ENCODE results near the gene POTEE. TPM values are rescaled to one million over a fixed set of nuclear protein-coding genes. Genes with fewer than 3 reads are reported as not detected.
"Not testable (repeated sequence)": the region's sequence is repeated elsewhere in the genome, so short reads cannot be mapped to it uniquely, and the experiment has no call there.

The POTEE gene
- total RNA-seq = not detected
- long read RNA-seq = 0 reads

DNA sequence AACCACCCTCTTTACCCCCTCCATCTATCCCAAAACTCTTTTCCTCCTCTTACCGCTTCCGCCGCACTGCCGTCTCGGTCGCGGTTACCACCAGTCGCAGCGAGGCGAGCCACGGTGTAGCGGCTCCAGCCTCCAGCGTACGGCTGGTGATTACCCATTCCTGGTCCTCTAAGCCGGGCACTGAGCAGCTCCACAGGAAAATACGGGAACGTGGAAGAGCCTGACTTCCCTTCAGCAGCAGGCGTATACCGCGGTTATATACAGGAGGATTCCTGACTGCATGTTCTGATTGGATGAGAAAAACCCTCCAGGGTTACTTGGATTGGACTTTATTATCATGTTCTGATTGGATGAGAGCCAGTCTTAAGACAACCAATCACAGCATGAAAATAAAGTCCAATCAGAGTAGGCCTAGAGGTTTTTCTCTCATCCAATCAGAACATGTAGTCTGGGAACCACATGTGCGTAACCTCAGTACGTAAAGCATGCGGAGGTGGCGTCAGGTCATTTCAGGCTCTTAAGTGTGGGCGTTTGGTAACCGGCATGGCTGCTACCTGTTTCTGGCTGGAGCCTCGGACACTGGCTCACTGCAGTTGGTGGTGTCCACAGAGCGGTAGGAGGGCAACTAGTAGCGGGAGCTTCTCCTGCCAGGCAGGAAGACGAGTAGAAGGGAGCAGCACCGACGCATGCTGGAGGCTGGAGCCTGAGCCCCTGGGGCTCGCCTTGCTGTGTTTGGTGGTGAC is at the start of gene POTEE:
TSS of gene POTEE (plus strand) at position 507 of the 743 bp plus-strand sequence. CDS start 8,867 bp downstream, outside the sequence.
- intact Hi-C loops (cut with DNase I); DNase-seq (ENCODE audit: low spot score): not testable (repeated sequence)

DNA sequence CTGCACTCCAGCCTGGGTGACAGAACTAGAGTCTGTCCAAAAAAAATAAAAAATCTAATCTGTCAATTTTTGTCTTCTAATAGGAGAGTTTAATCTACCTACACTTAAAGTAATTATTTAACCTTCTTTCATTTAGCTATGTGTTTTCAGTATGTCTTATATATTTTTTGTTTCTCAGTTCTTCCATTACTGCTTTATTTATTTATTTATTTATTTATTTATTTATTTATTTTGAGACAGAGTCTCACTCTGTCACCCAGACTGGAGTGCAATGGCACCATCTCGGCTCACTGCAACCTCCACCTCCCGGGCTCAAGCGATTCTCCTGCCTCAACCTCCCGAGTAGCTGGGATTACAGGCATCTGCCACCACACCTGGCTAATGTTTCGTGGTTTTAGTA is 43.8 kb upstream of the POTEE start:
- intact Hi-C loops (cut with DNase I); DNase-seq (ENCODE audit: low spot score): not testable (repeated sequence)

GRCh38 chr2:131168538-131168937 is 40.8 kb upstream of the POTEE start:
- no peak for DNase-seq (ENCODE audit: low spot score)
- intact Hi-C loops (cut with DNase I) = no loop called here

DNA sequence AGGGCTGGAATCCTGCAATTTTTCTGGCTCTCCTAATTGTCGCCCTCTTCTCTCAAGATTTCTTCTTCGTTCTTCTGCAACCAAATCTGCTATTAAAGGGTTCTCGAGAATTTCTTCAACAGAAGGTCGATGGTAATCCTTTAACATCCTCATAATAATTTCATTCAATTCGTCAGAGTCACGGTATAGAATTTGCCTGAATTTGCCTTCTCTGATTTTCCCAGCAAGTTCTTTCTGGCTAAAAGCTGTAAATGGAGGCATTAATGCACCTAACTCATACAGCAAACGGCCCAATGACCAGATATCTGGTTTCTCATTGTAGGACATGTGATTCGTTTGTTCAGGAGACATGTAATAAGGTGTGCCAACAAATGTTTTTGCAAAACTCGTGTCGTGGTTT is 31.3 kb upstream of the POTEE start:
- DNase-seq (ENCODE audit: low spot score); intact Hi-C loops (cut with DNase I): not testable (repeated sequence)

DNA sequence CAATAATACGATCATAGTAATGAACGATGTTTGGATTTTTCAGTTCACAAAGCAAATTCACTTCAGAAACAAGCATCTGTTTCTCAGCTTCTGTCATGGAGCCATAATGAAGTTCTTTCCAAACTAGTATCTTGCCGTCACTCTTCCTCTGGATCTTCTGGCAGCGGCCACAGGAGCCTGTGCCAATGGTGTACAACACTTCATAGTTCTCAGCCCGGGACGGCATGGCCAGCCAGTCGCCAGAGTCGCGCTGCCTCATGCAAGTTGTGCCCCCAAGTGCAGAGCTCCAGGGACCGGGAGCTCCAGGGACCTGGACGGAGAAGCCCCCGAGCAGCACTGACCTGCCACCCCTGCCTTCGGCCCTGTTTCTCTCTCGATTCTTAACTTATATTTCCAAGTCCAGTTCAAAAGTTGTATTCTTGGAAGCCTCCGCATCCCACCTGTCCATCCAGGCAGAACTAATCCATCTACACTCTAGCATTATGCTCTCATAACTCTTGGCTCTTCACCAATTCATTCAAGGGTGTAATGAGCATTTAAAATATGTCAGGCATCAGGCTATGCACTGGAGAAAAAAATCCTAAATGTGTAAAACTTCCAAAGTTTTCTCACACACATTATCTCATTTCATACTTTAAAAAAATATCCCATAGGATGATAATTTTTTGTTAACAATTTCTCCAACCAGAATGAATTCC is 30.5 kb upstream of the POTEE start:
- intact Hi-C loops (cut with DNase I); DNase-seq (ENCODE audit: low spot score): not testable (repeated sequence)

GRCh38 chr2:131181451-131181850 is 27.9 kb upstream of the POTEE start:
- DNase-seq (ENCODE audit: low spot score); intact Hi-C loops (cut with DNase I): not testable (repeated sequence)

- DNase-seq (ENCODE audit: low spot score); intact Hi-C loops (cut with DNase I): not testable (repeated sequence)
Measured at GRCh38 chr2:131193421-131193820, 15.9 kb upstream of the POTEE start.

DNA sequence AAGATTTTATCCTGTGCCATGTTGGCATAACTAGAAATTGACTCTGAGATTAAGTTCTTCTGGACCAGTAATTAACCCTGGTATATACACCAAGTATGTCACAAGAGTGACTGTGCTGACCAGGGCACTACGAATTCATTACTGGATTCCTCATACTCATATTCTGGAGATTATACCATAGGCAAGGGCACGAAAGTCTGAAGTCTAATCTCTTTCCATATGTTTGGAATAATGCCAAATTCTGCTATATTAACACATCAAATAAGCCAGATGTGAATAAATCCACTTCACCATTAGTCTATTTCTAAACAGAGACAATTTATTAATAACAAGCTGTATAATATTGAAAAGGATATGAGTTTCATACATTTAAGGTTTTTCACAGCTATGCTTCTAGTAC is 13.2 kb upstream of the POTEE start:
- intact Hi-C loops (cut with DNase I) = not testable (repeated sequence)

DNA sequence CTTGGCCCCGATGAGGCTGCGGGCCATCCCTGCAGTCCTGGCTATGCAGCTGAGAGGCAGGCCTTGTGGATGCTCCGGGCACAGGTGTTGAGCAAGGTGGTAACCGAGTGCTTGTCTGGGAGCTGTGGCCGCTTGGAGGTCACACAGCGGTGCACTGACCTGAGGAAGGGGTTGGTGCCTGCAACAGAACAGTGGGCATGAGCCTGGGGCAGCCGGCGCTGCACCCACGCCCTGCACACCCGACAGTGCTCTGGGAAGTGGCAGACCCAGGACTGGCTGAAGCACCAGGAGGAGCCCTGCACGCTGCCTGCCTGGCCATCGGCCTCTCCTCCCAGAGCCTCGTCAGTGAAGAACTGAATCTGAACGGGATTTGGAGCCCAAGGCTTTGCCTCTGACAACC is 8.2 kb upstream of the POTEE start:
- intact Hi-C loops (cut with DNase I) = no loop called here
- no peak for DNase-seq (ENCODE audit: low spot score)

More for the DNA sequence above, 13.2 kb upstream of the POTEE start:
- not testable (repeated sequence) for DNase-seq (ENCODE audit: low spot score)

DNA sequence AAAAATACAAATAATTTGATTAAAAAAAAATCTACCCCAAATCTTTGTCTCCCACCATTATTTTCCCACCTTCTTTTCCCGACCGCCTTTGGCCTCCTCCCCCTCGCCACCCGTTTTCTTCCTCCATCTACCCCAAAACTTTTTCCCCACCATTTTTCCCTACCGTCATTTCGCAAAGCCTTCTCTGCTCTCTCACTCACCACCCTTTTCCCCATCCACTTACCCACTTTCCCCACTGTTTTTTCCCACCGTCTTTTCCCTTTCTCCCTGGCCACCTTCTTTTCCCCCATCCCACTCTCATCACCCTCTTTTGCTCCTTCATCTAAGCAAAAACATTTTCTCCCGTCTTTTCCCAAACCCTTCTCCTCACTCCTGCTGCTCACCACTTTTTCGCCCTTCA is 1.5 kb upstream of the POTEE start:
- intact Hi-C loops (cut with DNase I); DNase-seq (ENCODE audit: low spot score): not testable (repeated sequence)

DNA sequence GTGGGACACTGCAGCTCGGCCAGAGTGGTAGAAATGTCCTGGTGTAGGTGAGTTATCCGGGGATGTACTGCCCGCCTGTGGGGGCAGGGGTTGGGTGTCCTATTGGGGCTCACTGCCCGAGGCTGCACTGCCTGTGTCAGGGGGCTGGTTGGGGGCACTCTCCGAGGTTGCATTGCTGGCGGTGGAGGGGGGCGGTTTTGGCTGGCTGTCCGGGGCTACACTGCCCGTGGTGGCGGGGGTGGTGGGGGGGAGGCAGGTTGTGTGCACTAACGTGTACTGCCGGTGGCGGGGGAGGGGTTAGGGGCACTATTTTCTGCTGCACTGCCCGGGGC is 403 bp downstream of the POTEE start:
- DNase-seq (ENCODE audit: low spot score); intact Hi-C loops (cut with DNase I): not testable (repeated sequence)

- intact Hi-C loops (cut with DNase I) = not testable (repeated sequence)
Measured at GRCh38 chr2:131210434-131211211, 1.3 kb downstream of the POTEE start.

GRCh38 chr2:131217238-131217986 is 8.1 kb downstream of the POTEE start:
- intact Hi-C loops (cut with DNase I); DNase-seq (ENCODE audit: low spot score): not testable (repeated sequence)

More at GRCh38 chr2:131210434-131211211, 1.3 kb downstream of the POTEE start:
- DNase-seq (ENCODE audit: low spot score) = not testable (repeated sequence)

DNA sequence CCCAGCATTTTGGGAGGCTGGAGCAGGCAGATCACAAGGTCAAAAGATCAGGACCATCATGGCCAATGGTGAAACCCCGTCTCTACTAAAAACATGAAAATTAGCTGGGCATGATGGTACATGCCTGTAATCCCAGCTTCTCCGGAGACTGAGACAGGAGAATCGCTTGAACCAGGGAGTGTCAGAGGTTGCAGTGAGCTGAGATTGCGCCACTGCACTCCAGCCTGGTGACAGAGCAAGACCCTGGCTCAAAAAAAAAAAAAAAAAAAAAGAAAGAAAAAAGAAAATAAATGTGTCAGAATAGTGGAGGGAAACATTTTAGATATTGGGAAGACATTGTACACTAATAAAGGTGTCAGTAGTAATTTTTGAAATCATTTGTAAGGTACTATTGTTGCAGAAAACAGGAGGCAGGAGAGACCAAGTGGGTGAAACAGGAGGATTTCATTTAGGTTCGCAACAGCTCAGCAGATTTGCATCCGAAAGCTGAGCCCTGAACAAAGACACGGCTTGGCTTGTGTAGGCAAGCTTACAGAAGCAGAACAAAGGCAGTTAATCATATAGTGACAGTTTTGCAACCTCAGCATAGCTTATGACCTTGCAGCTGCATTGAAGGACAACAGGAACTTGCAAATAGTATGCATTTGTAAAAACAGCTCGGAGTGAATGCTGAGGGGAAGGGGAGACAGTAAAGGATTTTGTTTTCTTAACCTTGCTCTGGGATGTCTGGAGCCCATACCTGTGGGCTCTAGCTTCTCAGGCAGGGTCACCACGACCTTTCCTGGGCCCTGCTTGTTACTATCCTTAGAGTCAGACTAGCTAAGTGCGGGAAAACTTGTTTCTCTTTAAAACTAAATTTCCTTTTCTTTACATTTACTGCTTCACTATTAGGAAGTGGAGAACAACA is 26.5 kb downstream of the POTEE start:
- intact Hi-C loops (cut with DNase I); DNase-seq (ENCODE audit: low spot score): not testable (repeated sequence)
